ENCODE data around the gene NFIB. TPM values are rescaled to one million over a fixed set of nuclear protein-coding genes. Genes with fewer than 3 reads are reported as not detected.

Gene NFIB
- total RNA-seq, 2 donors from 2014 or later = 5.3 to 14.1 TPM

DNA sequence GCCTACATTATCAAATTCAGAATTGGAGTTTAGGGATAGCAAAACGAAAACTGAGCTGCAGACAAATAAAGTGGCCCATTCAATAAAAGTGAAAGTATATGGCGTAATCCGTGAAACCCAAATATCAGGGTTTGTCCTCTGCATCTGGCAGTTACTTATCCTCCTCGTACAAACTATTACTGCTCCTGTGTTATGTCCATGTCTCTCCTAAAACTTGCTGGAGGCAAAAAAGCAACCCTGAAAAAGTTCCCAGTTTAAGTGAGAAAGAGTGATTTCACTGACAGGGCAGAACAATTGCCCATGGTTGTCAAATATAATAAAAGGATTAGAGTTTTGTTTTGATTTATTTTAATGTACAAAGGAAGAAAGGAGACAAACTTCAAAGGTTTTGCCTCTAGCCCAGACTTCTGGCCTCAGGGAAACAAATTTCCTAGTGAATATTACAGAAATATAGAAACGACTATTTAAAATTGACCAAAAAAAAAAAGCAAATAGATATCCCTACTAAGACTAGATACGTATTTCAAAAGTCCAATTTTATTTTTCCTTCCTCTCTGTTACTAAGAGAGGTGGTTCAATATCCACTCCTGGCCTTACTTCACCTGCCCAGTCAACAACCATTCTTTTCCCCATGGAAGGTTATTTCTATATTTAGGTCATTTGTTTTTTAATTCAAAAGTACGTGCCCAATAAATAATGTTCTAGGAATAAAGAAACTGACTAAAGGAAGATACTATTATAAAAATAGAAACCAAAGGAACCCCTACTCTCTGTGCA is 50.0 kb downstream of the NFIB start:
- no peak overlapping the region for H3K27ac Mint-ChIP-seq
- no peaks in the 10 kb centered on the region for H3K4me1 Mint-ChIP-seq
- Histone ChIP-seq H3K9me3 (ENCODE audit: control insufficient read depth, low read length) (no peaks in the 10 kb centered on the region), H3K27ac (ENCODE audit: low read depth, low read length) (no peak overlapping the region), H3K9ac (ENCODE audit: extremely low read depth, low read length, poor library complexity, severe bottlenecking) (no peak overlapping the region), H3K4me3 (ENCODE audit: low read length) (no peak overlapping the region), H3K27me3 (ENCODE audit: control insufficient read depth, insufficient read depth, low read length, poor library complexity, severe bottlenecking) (no peaks in the 10 kb centered on the region), H3K4me1 (ENCODE audit: control insufficient read depth, insufficient read depth, low read length) (peaks cover 3% of the 10 kb centered on the region), H3K36me3 (ENCODE audit: control insufficient read depth, insufficient read depth, low read length) (no peaks in the 10 kb centered on the region)
- H3K4me3 Mint-ChIP-seq = no peak overlapping the region
- no peaks in the 10 kb centered on the region for H3K9me3 Mint-ChIP-seq
- H3K27me3 Mint-ChIP-seq (ENCODE audit: insufficient read depth) = no peaks in the 10 kb centered on the region
- 86 to 89% methylated on average over 6 of the region's 7 CpGs for WGBS, 2 experiments (ENCODE audit: insufficient coverage in 1 of 2, insufficient read length in 1 of 2)
- no peak for DNase-seq
- TF ChIP-seq, protein P1, sequence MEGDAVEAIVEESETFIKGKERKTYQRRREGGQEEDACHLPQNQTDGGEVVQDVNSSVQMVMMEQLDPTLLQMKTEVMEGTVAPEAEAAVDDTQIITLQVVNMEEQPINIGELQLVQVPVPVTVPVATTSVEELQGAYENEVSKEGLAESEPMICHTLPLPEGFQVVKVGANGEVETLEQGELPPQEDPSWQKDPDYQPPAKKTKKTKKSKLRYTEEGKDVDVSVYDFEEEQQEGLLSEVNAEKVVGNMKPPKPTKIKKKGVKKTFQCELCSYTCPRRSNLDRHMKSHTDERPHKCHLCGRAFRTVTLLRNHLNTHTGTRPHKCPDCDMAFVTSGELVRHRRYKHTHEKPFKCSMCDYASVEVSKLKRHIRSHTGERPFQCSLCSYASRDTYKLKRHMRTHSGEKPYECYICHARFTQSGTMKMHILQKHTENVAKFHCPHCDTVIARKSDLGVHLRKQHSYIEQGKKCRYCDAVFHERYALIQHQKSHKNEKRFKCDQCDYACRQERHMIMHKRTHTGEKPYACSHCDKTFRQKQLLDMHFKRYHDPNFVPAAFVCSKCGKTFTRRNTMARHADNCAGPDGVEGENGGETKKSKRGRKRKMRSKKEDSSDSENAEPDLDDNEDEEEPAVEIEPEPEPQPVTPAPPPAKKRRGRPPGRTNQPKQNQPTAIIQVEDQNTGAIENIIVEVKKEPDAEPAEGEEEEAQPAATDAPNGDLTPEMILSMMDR (conservative IDR thresholded peaks at IDR 0.05) = no peak
- no peaks in the 10 kb centered on the region for H3K36me3 Mint-ChIP-seq (ENCODE audit: low read depth)

DNA sequence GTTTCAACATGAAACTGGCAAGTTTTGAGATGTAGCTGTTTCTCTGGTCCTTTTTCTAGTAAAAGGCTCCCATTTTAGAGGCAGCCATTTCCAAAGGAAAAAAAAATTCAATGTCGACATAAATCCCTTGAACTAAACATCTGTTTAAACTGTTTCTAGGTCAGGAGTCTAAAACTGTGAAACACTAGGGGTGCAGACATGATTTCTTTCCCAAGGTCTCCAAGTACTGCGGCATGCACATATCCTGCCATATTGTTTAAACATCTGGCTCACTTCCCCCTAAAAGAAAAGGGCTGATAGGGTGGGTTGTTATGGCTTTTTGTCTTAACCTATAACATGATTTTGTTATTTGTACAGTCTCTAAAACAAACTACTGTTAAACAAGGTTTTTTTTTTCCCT is 51.1 kb downstream of the NFIB start:
- H3K9me3 ChIP-seq (ENCODE audit: control insufficient read depth, low read length) = no peaks in the 10 kb centered on the region
- no peaks in the 10 kb centered on the region for H3K36me3 Mint-ChIP-seq (ENCODE audit: low read depth)
- H3K27ac Mint-ChIP-seq = no peak overlapping the region
- H3K27me3 ChIP-seq (ENCODE audit: control insufficient read depth, insufficient read depth, low read length, poor library complexity, severe bottlenecking) = no peaks in the 10 kb centered on the region
- TF ChIP-seq, protein P1 (conservative IDR thresholded peaks at IDR 0.05) = no peak
- H3K9ac ChIP-seq (ENCODE audit: extremely low read depth, low read length, poor library complexity, severe bottlenecking) = no peak overlapping the region
- peaks cover 3% of the 10 kb centered on the region for H3K4me1 ChIP-seq (ENCODE audit: control insufficient read depth, insufficient read depth, low read length)
- H3K27me3 Mint-ChIP-seq (ENCODE audit: insufficient read depth) = no peaks in the 10 kb centered on the region
- no peaks in the 10 kb centered on the region for H3K36me3 ChIP-seq (ENCODE audit: control insufficient read depth, insufficient read depth, low read length)
- no peak overlapping the region for H3K4me3 ChIP-seq (ENCODE audit: low read length)
- no peak overlapping the region for H3K27ac ChIP-seq (ENCODE audit: low read depth, low read length)
- DNase-seq = no peak
- no peaks in the 10 kb centered on the region for H3K9me3 Mint-ChIP-seq
- 80 to 97% methylated on average over 1 to 2 of the region's 2 CpGs for WGBS, 2 experiments (ENCODE audit: insufficient coverage in 1 of 2, insufficient read length in 1 of 2)
- no peak overlapping the region for H3K4me3 Mint-ChIP-seq
- H3K4me1 Mint-ChIP-seq = no peaks in the 10 kb centered on the region

DNA sequence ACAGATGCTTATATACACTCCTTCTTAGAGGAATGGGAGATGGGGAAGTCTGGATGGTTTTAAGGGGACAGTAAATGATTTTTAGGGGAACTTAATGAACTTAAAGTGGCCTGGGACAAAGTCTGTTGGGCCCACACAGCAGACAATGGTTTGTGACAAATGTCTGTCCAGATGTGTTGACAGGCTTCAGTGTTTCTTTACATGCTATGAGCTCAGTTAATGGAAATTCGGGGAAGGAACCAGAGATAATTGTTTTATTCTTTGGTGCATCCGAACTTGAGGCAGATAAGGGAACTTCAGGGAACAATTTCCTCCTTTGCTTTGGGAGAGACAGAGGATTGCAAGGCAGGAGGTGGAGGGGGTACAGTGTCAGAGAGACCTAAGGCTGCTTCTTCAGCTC is 52.3 kb downstream of the NFIB start:
- H3K9me3 Mint-ChIP-seq = no peaks in the 10 kb centered on the region
- no peak overlapping the region for H3K4me3 Mint-ChIP-seq
- no peak overlapping the region for H3K4me3 ChIP-seq (ENCODE audit: low read length)
- H3K27me3 ChIP-seq (ENCODE audit: control insufficient read depth, insufficient read depth, low read length, poor library complexity, severe bottlenecking) = no peaks in the 10 kb centered on the region
- TF ChIP-seq, protein P1 (conservative IDR thresholded peaks at IDR 0.05) = no peak
- 89 to 100% methylated on average over 2 of the region's 2 CpGs for WGBS, 2 experiments (ENCODE audit: insufficient coverage in 1 of 2, insufficient read length in 1 of 2)
- H3K36me3 ChIP-seq (ENCODE audit: control insufficient read depth, insufficient read depth, low read length) = no peaks in the 10 kb centered on the region
- H3K36me3 Mint-ChIP-seq (ENCODE audit: low read depth) = no peaks in the 10 kb centered on the region
- H3K27me3 Mint-ChIP-seq (ENCODE audit: insufficient read depth) = no peaks in the 10 kb centered on the region
- no peaks in the 10 kb centered on the region for H3K4me1 Mint-ChIP-seq
- no peaks in the 10 kb centered on the region for H3K9me3 ChIP-seq (ENCODE audit: control insufficient read depth, low read length)
- no peak overlapping the region for H3K9ac ChIP-seq (ENCODE audit: extremely low read depth, low read length, poor library complexity, severe bottlenecking)
- no peak overlapping the region for H3K27ac Mint-ChIP-seq
- H3K4me1 ChIP-seq (ENCODE audit: control insufficient read depth, insufficient read depth, low read length) = peaks cover 4% of the 10 kb centered on the region
- no peak for DNase-seq
- H3K27ac ChIP-seq (ENCODE audit: low read depth, low read length) = no peak overlapping the region

All from endodermal cell (in vitro differentiated cells).